GM19452 (cell line): ENCODE data around the gene SHISAL1.
A peak's percentile ranks its signal among the peaks of the same experiment; 100 is the strongest.
"Not testable (repeated sequence)": the region's sequence is repeated elsewhere in the genome, so short reads cannot be mapped to it uniquely, and the experiment has no call there.

Experiments used
- ATAC-seq: cut with Tn5 transposase; IDR thresholded peaks from one replicate; pipeline ENCODE4 v1.9.1; 2021; ENCODE audit not compliant: unreplicated experiment

The SHISAL1 gene

GRCh38 chr22:44329179-44329796 is 16.5 kb upstream of the SHISAL1 start:
- peak; percentile 86 for ATAC-seq

GRCh38 chr22:44328762-44329161 is 16.0 kb upstream of the SHISAL1 start:
- ATAC-seq = no peak

- no peak for ATAC-seq
These were observed 15.6 kb upstream of the SHISAL1 start for GRCh38 chr22:44328326-44328725.

- ATAC-seq = no peak
These were observed 13.7 kb upstream of the SHISAL1 start for GRCh38 chr22:44326491-44326885.

GRCh38 chr22:44325718-44326490 is 13.2 kb upstream of the SHISAL1 start:
- ATAC-seq = no peak

GRCh38 chr22:44323140-44323790 is 10.5 kb upstream of the SHISAL1 start:
- ATAC-seq = not testable (repeated sequence)

GRCh38 chr22:44319685-44320084 is 6.9 kb upstream of the SHISAL1 start:
- no peak for ATAC-seq

- no peak for ATAC-seq
These were observed 6.0 kb upstream of the SHISAL1 start for GRCh38 chr22:44318751-44319150.

GRCh38 chr22:44317886-44318637 is 5.3 kb upstream of the SHISAL1 start:
- ATAC-seq = no peak

GRCh38 chr22:44317123-44317444 is 4.3 kb upstream of the SHISAL1 start:
- ATAC-seq = no peak

GRCh38 chr22:44316393-44317122 is 3.8 kb upstream of the SHISAL1 start:
- ATAC-seq = no peak

- ATAC-seq = no peak
These were observed 1.8 kb upstream of the SHISAL1 start for GRCh38 chr22:44314425-44315067.

GRCh38 chr22:44313385-44314006 is 745 bp upstream of the SHISAL1 start:
- no peak for ATAC-seq

GRCh38 chr22:44311855-44312170 is 938 bp downstream of the SHISAL1 start:
- no peak for ATAC-seq

GRCh38 chr22:44311104-44311854 is 1.5 kb downstream of the SHISAL1 start:
- ATAC-seq = no peak

- no peak for ATAC-seq
These were observed 3.1 kb downstream of the SHISAL1 start for GRCh38 chr22:44309647-44310046.

GRCh38 chr22:44309137-44309536 is 3.6 kb downstream of the SHISAL1 start:
- ATAC-seq = no peak

GRCh38 chr22:44307509-44308169 is 5.1 kb downstream of the SHISAL1 start:
- no peak for ATAC-seq

GRCh38 chr22:44305888-44306287 is 6.9 kb downstream of the SHISAL1 start:
- ATAC-seq = no peak
